ENCODE measurements around the gene ESPN.
"Not testable (repeated sequence)": the region's sequence is repeated elsewhere in the genome, so short reads cannot be mapped to it uniquely, and the experiment has no call there.

ESPN gene

DNA sequence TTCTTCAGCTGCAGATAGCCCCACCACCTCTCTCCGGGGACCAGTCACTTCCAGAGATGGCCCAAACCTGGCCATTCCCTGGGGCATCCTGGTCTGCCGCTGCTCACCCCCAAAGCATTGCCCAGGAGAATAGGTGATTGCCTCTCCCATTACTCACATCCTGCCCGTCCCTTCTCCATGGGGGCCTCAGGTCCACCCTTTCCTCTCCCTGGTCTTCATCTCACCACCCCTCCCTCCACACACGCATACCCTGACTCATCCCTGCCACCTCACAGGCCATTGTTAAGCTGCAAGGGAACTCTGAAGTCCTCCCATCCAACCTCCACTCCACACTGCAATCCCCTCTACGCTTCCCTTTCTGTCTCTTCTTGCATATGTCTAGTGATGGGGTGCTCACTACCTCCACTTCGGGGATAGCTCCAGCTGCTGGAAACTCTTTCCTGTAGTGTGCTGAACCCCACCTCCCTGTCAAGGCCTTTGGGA is 66.9 kb downstream of the ESPN start, which contains the start of gene PLEKHG5 (continued):
- no peak for TF ChIP-seq MYNN (tag by site-specific recombination; IDR thresholded peaks at IDR 0.05; ENCODE audit: borderline replicate concordance)
- peak; percentile 94 for TF ChIP-seq KLF1 (tag by site-specific recombination; IDR thresholded peaks at IDR 0.05)
- TF ChIP-seq ZNF677 (tag by site-specific recombination; IDR thresholded peaks at IDR 0.05), result no peak

DNA sequence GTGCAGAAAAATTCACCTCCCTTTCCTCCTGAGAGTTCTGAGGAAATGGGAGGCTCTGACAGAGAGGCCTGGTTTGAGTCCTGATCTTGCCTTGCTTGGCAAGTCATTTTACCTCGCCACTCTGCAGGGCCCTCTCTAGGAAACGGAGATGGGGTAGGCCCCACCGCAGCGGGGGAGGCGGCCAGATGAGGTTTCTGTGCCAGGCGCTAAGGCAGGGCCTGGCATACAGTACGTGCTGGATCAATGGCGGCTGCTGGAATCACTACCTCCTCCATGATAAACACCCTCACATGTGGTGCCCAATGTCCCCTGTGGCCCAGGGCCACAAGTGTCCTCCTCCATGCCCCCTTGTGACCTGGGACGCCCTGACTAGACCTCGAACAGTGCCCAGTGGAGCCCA is 67.4 kb downstream of the ESPN start:
- ChIA-PET POLR2A (interaction anchor here (0.8 to 1.4 kb wide), 2 partner anchors 8 to 10 kb away, joined by 3 to 4 read pairs; no protein-coding TSS in a partner anchor), CTCF (interaction anchor here (0.7 to 2.6 kb wide), 7 partner anchors 7 to 293 kb away, joined by 3 to 13 read pairs (median 3); partner anchors contain the start of gene CAMTA1)
- Histone ChIP-seq H3K27ac (ENCODE audit: extremely low read depth, low read depth, low read length) (no peak overlapping the region), H3K4me1 (ENCODE audit: control insufficient read depth, insufficient read depth, low read length) (no peaks in the 10 kb centered on the region), H3K4me3 (ENCODE audit: low read depth, low read length) (no peak overlapping the region), H3K9me3 (ENCODE audit: control insufficient read depth, insufficient read depth, low read depth, low read length) (no peaks in the 10 kb centered on the region), H3K36me3 (ENCODE audit: control insufficient read depth in 2 of 2, insufficient read depth in 1 of 2, low read length in 2 of 2) (peaks cover 0 to 3% of the 10 kb centered on the region in 2 experiments; a peak in 1 of 3 replicates)
- TF ChIP-seq, protein P1, sequence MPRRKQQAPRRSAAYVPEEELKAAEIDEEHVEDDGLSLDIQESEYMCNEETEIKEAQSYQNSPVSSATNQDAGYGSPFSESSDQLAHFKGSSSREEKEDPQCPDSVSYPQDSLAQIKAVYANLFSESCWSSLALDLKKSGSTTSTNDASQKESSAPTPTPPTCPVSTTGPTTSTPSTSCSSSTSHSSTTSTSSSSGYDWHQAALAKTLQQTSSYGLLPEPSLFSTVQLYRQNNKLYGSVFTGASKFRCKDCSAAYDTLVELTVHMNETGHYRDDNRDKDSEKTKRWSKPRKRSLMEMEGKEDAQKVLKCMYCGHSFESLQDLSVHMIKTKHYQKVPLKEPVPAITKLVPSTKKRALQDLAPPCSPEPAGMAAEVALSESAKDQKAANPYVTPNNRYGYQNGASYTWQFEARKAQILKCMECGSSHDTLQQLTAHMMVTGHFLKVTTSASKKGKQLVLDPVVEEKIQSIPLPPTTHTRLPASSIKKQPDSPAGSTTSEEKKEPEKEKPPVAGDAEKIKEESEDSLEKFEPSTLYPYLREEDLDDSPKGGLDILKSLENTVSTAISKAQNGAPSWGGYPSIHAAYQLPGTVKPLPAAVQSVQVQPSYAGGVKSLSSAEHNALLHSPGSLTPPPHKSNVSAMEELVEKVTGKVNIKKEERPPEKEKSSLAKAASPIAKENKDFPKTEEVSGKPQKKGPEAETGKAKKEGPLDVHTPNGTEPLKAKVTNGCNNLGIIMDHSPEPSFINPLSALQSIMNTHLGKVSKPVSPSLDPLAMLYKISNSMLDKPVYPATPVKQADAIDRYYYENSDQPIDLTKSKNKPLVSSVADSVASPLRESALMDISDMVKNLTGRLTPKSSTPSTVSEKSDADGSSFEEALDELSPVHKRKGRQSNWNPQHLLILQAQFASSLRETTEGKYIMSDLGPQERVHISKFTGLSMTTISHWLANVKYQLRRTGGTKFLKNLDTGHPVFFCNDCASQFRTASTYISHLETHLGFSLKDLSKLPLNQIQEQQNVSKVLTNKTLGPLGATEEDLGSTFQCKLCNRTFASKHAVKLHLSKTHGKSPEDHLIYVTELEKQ (tag by site-specific recombination; IDR thresholded peaks at IDR 0.05; ENCODE audit: borderline replicate concordance), result no peak
- no peak for TF ChIP-seq ZNF248 (tag by site-specific recombination; IDR thresholded peaks at IDR 0.05)
- no peak for TF ChIP-seq ZNF175 (tag by site-specific recombination; IDR thresholded peaks at IDR 0.05)
- no peak for TF ChIP-seq KLF16 (tag by site-specific recombination; IDR thresholded peaks at IDR 0.05)

DNA sequence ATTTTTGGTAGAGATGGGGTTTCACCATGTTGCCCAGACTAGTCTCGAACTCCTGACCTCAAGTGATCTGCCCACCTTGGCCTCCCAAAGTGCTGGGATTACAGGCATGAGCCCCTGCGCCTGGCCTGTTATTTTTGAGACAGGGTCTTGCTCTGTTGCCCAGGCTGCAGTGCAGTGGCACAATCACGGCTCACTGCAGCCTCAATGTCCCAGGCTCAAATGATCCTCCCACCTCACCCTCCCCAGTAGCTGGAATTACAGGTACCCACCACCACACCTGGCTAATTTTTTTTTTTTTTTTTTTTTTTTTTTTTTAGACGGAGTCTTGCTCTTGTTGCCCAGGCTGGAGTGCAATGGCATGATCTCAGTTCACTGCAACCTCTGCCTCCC is 69.3 kb downstream of the ESPN start:
- H3K9me3 ChIP-seq (ENCODE audit: control insufficient read depth, insufficient read depth, low read depth, low read length); H3K4me3 ChIP-seq (ENCODE audit: low read depth, low read length); H3K36me3 ChIP-seq (ENCODE audit: control insufficient read depth in 2 of 2, insufficient read depth in 1 of 2, low read length in 2 of 2); H3K27ac ChIP-seq (ENCODE audit: extremely low read depth, low read depth, low read length); POLR2A ChIA-PET; H3K4me1 ChIP-seq (ENCODE audit: control insufficient read depth, insufficient read depth, low read length): not testable (repeated sequence)
- TF ChIP-seq, protein P2, sequence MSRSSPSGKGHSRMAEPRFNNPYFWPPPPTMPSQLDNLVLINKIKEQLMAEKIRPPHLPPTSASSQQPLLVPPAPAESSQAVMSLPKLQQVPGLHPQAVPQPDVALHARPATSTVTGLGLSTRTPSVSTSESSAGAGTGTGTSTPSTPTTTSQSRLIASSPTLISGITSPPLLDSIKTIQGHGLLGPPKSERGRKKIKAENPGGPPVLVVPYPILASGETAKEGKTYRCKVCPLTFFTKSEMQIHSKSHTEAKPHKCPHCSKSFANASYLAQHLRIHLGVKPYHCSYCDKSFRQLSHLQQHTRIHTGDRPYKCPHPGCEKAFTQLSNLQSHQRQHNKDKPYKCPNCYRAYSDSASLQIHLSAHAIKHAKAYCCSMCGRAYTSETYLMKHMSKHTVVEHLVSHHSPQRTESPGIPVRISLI (tag by site-specific recombination; IDR thresholded peaks at IDR 0.05), result peak; percentile 83
- peak; percentile 95 for TF ChIP-seq ZNF121 (tag by site-specific recombination; IDR thresholded peaks at IDR 0.05)
- CTCF ChIA-PET, result interaction anchor here (0.6 to 1.1 kb wide), 3 partner anchors 26 to 875 kb away, joined by 3 to 5 read pairs (median 4); no protein-coding TSS in a partner anchor

DNA sequence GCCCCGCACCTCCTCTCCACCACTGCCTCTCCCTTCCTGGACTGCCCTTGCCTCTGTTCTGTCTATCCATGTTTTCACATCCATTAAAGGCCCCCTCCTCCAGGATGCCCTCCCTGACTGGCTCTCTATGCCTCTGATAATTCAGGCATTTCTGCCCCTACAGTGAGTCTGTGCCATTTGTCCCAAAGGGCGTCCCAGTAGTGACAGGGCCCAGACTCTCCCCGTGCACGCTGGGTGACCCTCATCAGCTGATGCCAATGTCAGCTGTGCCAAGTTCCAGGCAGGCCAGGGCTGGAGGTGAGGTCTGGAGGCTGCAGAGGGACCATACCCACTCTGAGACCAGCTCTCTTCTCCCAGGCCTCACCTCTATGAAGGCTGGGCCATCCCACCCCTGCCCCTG is 70.1 kb downstream of the ESPN start:
- Histone ChIP-seq H3K27ac (ENCODE audit: extremely low read depth, low read depth, low read length) (no peak overlapping the region), H3K4me1 (ENCODE audit: control insufficient read depth, insufficient read depth, low read length) (no peaks in the 10 kb centered on the region), H3K36me3 (ENCODE audit: control insufficient read depth in 2 of 2, insufficient read depth in 1 of 2, low read length in 2 of 2) (peaks cover 0 to 3% of the 10 kb centered on the region in 2 experiments; a peak in 1 of 3 replicates), H3K4me3 (ENCODE audit: low read depth, low read length) (no peak overlapping the region), H3K9me3 (ENCODE audit: control insufficient read depth, insufficient read depth, low read depth, low read length) (no peaks in the 10 kb centered on the region)
- CTCF ChIA-PET, result interaction anchor here (0.5 kb wide), 1 partner anchor 119 kb away, joined by 3 read pairs; no protein-coding TSS in a partner anchor
- POLR2A ChIA-PET, result no interaction called here
- TF ChIP-seq, protein P3, sequence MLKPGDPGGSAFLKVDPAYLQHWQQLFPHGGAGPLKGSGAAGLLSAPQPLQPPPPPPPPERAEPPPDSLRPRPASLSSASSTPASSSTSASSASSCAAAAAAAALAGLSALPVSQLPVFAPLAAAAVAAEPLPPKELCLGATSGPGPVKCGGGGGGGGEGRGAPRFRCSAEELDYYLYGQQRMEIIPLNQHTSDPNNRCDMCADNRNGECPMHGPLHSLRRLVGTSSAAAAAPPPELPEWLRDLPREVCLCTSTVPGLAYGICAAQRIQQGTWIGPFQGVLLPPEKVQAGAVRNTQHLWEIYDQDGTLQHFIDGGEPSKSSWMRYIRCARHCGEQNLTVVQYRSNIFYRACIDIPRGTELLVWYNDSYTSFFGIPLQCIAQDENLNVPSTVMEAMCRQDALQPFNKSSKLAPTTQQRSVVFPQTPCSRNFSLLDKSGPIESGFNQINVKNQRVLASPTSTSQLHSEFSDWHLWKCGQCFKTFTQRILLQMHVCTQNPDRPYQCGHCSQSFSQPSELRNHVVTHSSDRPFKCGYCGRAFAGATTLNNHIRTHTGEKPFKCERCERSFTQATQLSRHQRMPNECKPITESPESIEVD (tag by site-specific recombination; IDR thresholded peaks at IDR 0.05), result no peak
- TF ChIP-seq, protein P4, sequence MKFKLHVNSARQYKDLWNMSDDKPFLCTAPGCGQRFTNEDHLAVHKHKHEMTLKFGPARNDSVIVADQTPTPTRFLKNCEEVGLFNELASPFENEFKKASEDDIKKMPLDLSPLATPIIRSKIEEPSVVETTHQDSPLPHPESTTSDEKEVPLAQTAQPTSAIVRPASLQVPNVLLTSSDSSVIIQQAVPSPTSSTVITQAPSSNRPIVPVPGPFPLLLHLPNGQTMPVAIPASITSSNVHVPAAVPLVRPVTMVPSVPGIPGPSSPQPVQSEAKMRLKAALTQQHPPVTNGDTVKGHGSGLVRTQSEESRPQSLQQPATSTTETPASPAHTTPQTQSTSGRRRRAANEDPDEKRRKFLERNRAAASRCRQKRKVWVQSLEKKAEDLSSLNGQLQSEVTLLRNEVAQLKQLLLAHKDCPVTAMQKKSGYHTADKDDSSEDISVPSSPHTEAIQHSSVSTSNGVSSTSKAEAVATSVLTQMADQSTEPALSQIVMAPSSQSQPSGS (tag by site-specific recombination; IDR thresholded peaks at IDR 0.05; ENCODE audit: low read depth), result no peak
- TF ChIP-seq ZNF133 (tag by site-specific recombination; IDR thresholded peaks at IDR 0.05) (no peak), ZNF202 (tag by site-specific recombination; IDR thresholded peaks at IDR 0.05; ENCODE audit: borderline replicate concordance) (no peak), ZNF302 (tag by site-specific recombination; IDR thresholded peaks at IDR 0.05; ENCODE audit: low read depth) (no peak)
